GM13976 (cell line): Measurements from ENCODE around the gene DAPK1.

Source experiments
- DNase-seq: peaks from one replicate; pipeline ENCODE4 v3.0.0; 2012; ENCODE audit warnings: low spot score
- in situ Hi-C: fragments of 300-500 bp; cut with MboI; formaldehyde crosslinking; loops from one replicate; pipeline ENCODE4 v1.12.0; 2022; ENCODE audit warnings: low sequenced_read_pairs, mixed read lengths, inconsistent platforms; ENCODE audit not compliant: unreplicated experiment
- TF ChIP-seq, protein P1 (sequence below): IDR thresholded peaks from 2 replicates; pipeline ENCODE4 v1.5.1; 2012; ENCODE audit warnings: borderline replicate concordance, mild to moderate bottlenecking; ENCODE audit not compliant: insufficient read depth; ENCODE audit errors: extremely low read depth, missing control alignments, control extremely low read depth

Gene DAPK1

GRCh38 chr9:87537625-87538024 lies 40.0 kb downstream of the DAPK1 start:
- in situ Hi-C loops, result no loop called here
- TF ChIP-seq, protein P1, sequence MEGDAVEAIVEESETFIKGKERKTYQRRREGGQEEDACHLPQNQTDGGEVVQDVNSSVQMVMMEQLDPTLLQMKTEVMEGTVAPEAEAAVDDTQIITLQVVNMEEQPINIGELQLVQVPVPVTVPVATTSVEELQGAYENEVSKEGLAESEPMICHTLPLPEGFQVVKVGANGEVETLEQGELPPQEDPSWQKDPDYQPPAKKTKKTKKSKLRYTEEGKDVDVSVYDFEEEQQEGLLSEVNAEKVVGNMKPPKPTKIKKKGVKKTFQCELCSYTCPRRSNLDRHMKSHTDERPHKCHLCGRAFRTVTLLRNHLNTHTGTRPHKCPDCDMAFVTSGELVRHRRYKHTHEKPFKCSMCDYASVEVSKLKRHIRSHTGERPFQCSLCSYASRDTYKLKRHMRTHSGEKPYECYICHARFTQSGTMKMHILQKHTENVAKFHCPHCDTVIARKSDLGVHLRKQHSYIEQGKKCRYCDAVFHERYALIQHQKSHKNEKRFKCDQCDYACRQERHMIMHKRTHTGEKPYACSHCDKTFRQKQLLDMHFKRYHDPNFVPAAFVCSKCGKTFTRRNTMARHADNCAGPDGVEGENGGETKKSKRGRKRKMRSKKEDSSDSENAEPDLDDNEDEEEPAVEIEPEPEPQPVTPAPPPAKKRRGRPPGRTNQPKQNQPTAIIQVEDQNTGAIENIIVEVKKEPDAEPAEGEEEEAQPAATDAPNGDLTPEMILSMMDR, result no peak
- DNase-seq, result no peak

DNA sequence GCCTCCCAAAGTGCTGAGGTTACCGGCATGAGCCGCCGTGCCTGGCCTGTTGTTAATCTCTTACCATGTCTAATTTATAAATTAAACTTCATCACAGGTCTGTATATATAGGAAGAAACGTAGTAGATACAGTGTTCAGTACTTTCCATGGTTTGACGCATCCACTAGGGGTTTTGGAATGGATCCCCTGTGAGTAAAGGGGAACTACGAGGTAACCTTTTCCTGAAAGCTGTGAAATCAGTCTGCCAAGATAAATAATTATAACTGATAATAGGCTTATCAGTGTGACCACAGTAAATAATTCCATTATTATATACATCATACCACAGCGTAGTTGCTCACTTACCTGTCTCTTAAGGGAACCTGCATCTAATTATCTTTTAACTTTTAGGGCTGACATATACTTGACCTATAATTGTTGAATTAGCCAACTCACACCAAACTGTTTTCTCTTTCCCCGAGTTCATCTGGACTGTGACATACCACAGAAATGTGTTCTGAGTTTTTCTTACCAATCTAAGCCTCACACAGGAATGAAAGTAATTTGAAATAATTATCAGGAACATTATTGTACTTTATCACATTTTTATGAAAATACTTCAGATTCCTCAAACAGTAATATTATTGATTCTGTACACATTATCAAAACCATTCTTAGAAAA lies 42.9 kb downstream of the DAPK1 start:
- TF ChIP-seq, protein P1, result no peak
- DNase-seq, result no peak
- in situ Hi-C loops, result no loop called here

- no peak for DNase-seq
- TF ChIP-seq, protein P1, result no peak
- in situ Hi-C loops, result no loop called here
Observed at GRCh38 chr9:87541663-87542062, 44.0 kb downstream of the DAPK1 start.

- in situ Hi-C loops, result no loop called here
- TF ChIP-seq, protein P1, result no peak
- DNase-seq, result no peak
Observed at GRCh38 chr9:87542141-87542540, 44.5 kb downstream of the DAPK1 start.

GRCh38 chr9:87543251-87543650 lies 45.6 kb downstream of the DAPK1 start:
- TF ChIP-seq, protein P1, result no peak
- DNase-seq, result no peak
- in situ Hi-C loops, result no loop called here

DNA sequence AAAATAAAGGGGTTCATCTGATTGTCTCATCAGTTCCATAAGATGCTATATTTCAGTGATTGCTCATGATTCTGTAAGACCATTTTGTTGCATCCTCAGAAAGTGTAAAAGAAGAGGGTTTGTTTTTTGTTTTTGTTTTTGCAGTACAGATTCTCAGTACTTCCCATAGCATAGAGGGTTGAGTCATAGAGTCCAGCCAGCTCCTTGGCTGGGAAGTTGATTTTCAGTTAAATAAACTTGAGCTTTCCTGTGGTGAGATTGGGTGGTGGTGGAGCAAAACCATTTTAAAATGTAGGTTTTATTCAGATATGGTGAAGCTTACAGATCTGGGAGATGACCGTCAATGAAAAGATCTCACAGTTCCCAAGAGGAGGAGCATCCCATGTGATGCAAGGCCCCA lies 48.2 kb downstream of the DAPK1 start:
- TF ChIP-seq, protein P1, result no peak
- no peak for DNase-seq
- in situ Hi-C loops, result no loop called here

- TF ChIP-seq, protein P1, result no peak
- in situ Hi-C loops, result no loop called here
- DNase-seq, result no peak
Observed at GRCh38 chr9:87546704-87547103, 49.0 kb downstream of the DAPK1 start.
